T follicular helper cell (primary cell): Measurements from ENCODE around the gene ST6GALNAC4.

Experiments used
- DNase-seq: peaks from one replicate; pipeline ENCODE4 v3.0.0-alpha.2; 2020; ENCODE audit warnings: low read depth

ST6GALNAC4 gene

DNA sequence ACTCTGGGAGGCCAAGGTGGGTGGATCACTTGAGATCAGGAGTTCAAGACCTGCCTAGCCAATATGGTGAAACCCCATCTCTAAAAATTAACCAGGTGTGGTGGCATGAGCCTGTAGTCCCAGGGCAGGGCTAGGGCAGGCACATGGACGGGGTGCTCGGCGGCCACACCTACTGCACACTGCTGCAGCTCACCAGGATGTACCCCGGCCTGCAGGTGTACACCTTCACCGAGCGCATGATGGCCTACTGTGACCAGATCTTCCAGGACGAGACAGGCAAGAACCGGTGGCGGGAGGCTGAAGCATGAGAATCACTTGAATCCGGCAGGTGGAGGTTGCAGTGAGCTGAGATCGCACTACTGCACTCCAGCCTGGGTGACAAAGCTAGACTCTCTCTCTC, 3.2 kb downstream of the ST6GALNAC4 start:
- DNase-seq: no peak

DNA sequence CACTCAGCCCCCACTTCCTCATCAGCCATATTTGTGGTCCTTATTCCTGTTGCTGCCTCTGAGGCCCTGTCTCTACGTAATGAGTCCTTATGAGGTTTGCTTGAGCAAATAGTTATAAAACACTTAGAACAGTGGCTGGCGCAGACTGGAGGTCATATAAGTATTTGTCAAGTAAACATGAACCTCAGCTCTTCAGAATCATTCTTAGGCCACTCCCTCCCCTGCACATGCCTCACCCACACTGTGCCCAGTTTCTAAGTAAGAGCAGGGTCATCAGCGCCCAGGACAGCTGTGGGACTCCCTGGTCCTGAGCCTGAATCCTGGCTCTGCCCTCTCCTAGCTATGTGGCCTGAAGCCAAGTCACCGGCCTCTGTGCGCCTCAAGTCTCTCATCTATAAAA, 4.0 kb downstream of the ST6GALNAC4 start:
- no peak for DNase-seq

DNA sequence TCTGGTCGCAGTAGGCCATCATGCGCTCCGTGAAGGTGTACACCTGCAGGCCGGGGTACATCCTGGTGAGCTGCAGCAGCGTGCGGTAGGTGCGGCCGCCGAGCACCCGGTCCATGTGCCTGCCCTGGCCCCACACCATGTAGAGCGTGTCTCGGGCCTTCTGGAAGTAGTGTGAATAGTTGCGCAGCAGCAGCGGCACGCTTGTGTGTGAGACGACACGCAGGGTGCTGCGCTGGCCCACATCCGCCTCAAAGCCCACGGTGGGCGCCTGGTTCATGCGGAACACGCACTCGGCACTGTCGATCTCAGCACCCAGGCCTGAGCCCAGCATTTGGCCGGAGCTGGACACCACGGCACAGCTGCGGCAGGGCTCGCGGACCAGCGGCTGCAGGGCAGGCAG, 4.5 kb downstream of the ST6GALNAC4 start:
- DNase-seq: no peak

DNA sequence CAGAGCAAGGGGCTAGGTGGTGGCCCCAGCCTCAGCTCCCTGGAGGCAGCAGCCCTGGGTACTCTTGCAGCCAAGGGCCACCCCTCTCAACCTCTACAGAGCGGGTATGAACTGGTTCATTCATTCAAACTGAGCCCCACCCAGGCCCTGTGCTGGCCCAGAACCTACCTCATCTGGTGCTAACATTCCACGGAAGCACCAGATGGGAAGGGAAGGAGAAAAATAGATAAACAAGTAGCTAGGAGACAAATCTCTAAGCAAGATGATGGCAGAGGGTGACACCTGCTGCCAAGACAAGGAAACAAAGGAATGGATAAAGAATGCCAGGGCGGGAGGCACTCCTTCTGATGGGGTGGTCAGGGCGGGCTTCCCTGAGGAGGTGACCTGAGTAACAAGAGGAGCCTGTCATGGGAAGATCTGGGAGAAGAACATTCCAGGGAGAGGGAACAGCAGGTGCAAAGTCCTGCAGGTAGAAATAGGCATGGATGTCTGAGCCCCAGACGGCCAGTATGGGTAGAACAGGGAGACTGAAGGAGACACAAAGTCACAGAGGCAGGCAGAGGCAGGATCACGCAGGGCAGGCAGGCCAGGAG, 6.1 kb downstream of the ST6GALNAC4 start:
- DNase-seq: no peak

DNA sequence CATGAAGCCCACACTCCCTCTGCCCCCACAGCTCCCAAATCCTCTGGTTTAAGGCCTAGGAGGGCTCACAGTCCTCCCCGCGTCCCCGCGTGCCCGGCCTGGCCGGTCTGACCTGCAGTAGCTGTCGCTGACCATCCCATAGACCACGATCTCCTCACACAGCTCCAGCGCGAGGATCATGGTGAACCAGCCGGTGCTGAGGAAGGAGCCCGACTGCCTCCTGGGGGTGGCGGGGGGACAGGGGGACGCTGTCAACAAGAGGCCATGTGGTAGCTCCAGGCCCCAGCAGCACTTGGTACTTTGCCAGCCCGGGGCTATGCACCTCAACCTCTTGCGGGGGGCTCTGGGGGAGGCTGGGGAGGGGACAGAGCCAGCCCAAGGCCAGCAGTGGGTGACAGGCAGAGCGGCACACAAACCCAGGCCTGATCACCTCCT, 7.0 kb downstream of the ST6GALNAC4 start:
- DNase-seq: no peak

- no peak for DNase-seq
These were observed 8.2 kb downstream of the ST6GALNAC4 start for GRCh38 chr9:127908660-127908926.

DNA sequence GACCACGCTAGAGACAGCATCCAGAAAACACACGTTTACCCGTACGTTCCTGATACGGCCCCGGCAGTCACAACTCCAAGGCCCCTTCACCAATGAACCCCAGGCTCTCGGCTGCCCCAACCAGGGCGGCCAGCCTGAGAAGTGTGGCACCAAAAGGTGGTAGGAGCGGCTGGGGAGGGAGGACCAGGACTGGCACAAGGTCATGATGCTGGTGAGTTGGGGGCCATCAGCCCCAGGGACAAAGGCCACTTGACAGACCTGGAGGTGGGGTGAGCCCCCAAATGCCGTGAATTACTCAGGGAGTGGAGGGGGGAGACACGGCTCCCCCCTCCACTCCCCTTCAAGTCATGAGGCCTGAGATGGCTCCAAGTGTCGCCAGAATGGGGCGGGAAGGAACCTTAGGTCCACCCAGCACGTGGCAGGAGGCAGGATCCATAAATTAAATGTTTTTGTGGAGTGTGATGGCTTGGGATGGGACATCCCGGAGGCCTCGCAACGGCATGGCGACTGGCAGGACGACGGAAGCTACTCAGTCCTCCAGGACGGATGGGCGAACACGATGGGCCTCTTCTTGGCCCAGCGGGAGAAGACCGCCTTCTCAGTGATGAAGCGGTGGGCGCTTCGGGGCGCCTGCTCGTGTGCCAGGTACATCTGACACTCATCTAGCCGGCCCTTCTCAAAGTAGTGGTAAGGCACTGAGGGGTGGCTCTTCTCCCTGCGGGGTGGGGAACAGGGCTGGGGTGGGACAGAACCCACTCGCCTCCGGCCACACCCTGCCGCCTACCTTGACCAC, 8.8 kb downstream of the ST6GALNAC4 start:
- DNase-seq: no peak

- DNase-seq: peak; percentile 76
These were observed 11.1 kb downstream of the ST6GALNAC4 start for GRCh38 chr9:127905788-127906191.

GRCh38 chr9:127905004-127905728, 11.7 kb downstream of the ST6GALNAC4 start:
- peak; percentile 64 for DNase-seq

DNA sequence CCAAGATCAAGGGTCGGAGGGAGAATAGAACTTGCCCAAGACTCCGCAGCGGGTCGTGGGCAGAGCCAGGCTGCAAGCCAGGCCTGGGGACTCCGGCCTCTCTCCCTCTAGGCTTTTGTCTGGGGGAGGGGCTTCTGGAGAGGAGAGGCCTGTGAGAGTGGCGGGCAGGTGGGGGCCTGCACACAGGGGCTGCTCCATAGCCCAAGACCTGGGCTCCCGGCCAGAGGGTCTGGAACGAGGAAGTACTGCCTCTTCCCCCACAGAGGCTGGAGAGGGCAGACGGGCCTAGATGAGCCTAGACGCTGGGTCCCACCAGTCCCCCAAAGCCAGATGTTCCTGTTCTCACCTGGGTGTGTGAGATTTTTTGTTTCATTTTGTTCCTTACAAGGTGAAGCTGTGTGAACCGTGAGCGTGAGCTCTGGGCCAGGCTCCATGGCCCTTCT, 12.3 kb downstream of the ST6GALNAC4 start:
- no peak for DNase-seq

GRCh38 chr9:127903557-127904475, 13.0 kb downstream of the ST6GALNAC4 start:
- peak; percentile 48 for DNase-seq

GRCh38 chr9:127899128-127899943, 17.5 kb downstream of the ST6GALNAC4 start, which contains the start of gene ST6GALNAC6:
ST6GALNAC6 (minus strand) TSS chr9:127899603; CDS start chr9:127897981, 1,622 bp downstream.
- DNase-seq: peak; percentile 41

GRCh38 chr9:127898433-127899127, 18.3 kb downstream of the ST6GALNAC4 start:
- no peak for DNase-seq

DNA sequence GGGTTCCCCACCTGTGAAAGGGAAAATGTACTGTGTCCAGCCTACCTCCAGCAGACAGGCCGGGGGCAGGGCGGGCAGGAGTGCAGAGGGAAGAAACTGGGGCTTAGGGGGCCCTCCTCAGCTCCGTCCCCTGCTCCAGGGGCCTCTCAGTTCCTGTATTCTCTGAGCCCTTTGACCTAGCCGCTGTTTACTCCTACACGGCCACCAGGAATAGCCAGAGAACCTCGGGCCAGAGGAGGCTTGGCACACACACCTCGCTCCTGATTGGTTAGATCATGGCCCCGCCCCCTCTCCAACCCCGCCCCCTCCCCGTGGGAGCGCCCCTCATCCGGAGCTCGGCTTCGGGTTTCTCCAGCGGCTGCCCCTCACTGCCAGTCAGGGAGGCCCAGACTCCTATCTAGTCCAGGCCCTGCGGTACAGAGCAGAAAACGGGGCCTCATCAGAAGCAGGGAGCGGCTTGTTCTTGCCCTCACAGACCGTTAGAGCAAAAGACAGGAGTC, 19.6 kb downstream of the ST6GALNAC4 start:
- DNase-seq: no peak

DNA sequence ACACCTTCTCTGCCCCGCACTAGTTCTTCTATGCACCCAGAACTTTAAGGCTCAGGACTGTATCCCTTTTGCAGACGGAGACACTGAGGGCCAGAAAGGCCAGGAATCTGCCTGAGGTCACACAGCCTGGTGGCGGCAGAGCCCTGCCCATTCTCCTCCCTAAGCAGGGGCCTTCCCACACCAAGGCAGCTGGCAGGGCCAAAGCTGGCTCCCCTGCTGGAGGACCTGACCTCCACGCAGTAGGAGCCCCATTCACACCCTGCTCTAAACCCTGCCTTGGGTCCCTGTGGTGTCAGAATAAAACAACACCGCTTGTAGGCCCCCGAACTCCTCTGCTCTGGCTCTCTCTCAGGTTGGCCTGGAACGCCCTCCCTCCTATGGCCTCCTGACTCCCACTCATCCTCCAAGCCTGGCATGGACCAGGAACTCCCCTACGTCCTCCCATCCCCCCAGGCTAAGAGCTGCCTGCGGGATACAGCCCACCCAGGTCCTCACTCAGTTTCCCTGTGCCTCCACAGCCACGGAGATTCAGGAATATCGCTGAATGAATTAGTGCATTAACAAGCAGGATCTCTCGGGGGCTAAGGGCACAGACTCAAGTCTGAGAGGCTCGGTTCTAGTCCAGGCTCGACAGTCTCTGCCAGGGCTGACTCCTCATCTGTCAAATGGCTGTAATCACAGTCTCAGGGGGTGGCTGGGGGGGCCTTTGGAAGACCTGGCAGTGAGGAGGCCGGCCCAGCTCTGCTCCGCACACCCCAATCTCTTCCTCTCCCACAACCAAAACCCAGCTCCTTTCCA, 20.2 kb downstream of the ST6GALNAC4 start:
- no peak for DNase-seq

- DNase-seq: no peak
These were observed 21.0 kb downstream of the ST6GALNAC4 start for GRCh38 chr9:127895811-127896210.

- no peak for DNase-seq
These were observed 23.4 kb downstream of the ST6GALNAC4 start for GRCh38 chr9:127893392-127893791.

GRCh38 chr9:127892831-127893230, 24.0 kb downstream of the ST6GALNAC4 start:
- DNase-seq: no peak

GRCh38 chr9:127890053-127890452, 26.8 kb downstream of the ST6GALNAC4 start:
- DNase-seq: no peak
